Activated CD4-positive, CD25-positive, alpha-beta regulatory T cell treated with anti-CD3 and anti-CD28 coated beads, Interleukin-2, amount 50 U/mL, for 16 hours (primary cell): ENCODE results near the gene SPATA13.
"Not testable (repeated sequence)": the region's sequence is repeated elsewhere in the genome, so short reads cannot be mapped to it uniquely, and the experiment has no call there.

Source experiments
- DNase-seq: peaks from one replicate; pipeline ENCODE4 v3.0.0-alpha.2; 2020; ENCODE audit warnings: low read depth, low spot score

The SPATA13 gene

GRCh38 chr13:24279327-24280110 lies 119.0 kb downstream of the SPATA13 start:
- DNase-seq = no peak

- no peak for DNase-seq
These were observed 120.2 kb downstream of the SPATA13 start for GRCh38 chr13:24280720-24281119.

- no peak for DNase-seq
These were observed 120.9 kb downstream of the SPATA13 start for GRCh38 chr13:24281188-24282008.

GRCh38 chr13:24282256-24282655 lies 121.7 kb downstream of the SPATA13 start:
- DNase-seq = no peak

GRCh38 chr13:24284889-24285565 lies 124.5 kb downstream of the SPATA13 start:
- DNase-seq = no peak

GRCh38 chr13:24286624-24287023 lies 126.1 kb downstream of the SPATA13 start:
- no peak for DNase-seq

- no peak for DNase-seq
These were observed 127.3 kb downstream of the SPATA13 start for GRCh38 chr13:24287748-24288287.

GRCh38 chr13:24288870-24289269 lies 128.3 kb downstream of the SPATA13 start:
- no peak for DNase-seq

GRCh38 chr13:24290280-24290932 lies 129.9 kb downstream of the SPATA13 start:
- no peak for DNase-seq

GRCh38 chr13:24292481-24292880 lies 132.0 kb downstream of the SPATA13 start:
- DNase-seq = no peak

- DNase-seq = no peak
These were observed 133.2 kb downstream of the SPATA13 start for GRCh38 chr13:24293746-24294145.

GRCh38 chr13:24299488-24300114 lies 139.1 kb downstream of the SPATA13 start:
- DNase-seq = no peak

- no peak for DNase-seq
These were observed 140.9 kb downstream of the SPATA13 start for GRCh38 chr13:24301434-24301833.

- DNase-seq = no peak
These were observed 141.4 kb downstream of the SPATA13 start for GRCh38 chr13:24301911-24302310.

- no peak for DNase-seq
These were observed 144.1 kb downstream of the SPATA13 start for GRCh38 chr13:24304620-24305019.

GRCh38 chr13:24306632-24307031 lies 146.1 kb downstream of the SPATA13 start:
- no peak for DNase-seq

- no peak for DNase-seq
These were observed 146.9 kb downstream of the SPATA13 start for GRCh38 chr13:24307211-24308067.

GRCh38 chr13:24308068-24308445 lies 147.5 kb downstream of the SPATA13 start:
- DNase-seq = no peak

GRCh38 chr13:24308488-24309020 lies 148.0 kb downstream of the SPATA13 start:
- DNase-seq = no peak

GRCh38 chr13:24309300-24309699 lies 148.8 kb downstream of the SPATA13 start, which contains the start of gene C1QTNF9:
Gene C1QTNF9, plus strand, starts transcription at chr13:24309580. Its CDS starts 6,424 bp downstream, at chr13:24316004.
- DNase-seq = not testable (repeated sequence)
